Measurements from ENCODE around the gene GDF2. TPM values are rescaled to one million over a fixed set of nuclear protein-coding genes. Genes with fewer than 3 reads are reported as not detected.

Gene GDF2
- polyA plus RNA-seq, 1 donor from 2014 or later: not detected

DNA sequence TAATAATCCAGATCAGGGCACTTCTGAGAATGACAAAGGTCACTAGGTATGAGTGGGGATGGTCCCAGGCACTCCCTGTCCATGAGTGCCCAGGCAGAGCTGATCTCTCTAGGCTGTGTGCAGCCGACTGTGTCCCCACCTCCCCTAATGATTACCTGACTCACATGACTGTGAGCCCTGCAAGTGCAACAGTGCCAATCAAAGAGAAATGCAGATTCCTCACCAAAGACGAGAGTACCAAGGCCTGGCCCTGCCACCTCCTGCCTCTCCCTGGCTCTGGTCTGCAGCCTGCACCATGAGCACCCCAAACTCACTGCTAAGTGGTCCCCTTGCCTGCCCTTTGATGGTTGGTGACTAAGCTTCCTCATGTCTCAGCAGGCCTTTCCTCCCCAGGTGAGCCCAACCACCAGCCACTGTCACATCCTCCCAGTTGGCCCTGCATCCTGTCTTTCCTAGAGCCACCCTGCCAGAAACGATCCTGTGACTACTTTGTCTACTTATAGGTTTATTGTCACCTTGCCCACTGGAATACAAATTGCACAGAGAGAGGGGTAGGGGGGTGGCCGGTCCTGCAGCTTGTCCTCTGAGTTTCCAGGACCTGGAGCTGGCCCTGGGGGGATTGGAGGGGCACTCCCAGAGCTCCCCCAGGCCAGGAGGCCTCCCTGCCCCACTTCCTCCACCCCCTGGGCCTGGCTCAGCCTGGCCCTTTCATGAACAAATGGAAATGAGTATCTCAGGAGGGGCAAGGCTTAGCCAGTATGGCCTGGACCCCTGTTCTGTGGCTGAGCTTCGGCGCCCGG is 44.7 kb upstream of the GDF2 start:
- H3K79me2 ChIP-seq (replicated peaks; ENCODE audit: insufficient read depth, low read length): no peaks in the 10 kb centered on the region
- no peak overlapping the region for H3K9ac ChIP-seq (ENCODE audit: low read length)
- H3K36me3 ChIP-seq (ENCODE audit: insufficient read depth, low read length): no peaks in the 10 kb centered on the region
- no peak overlapping the region for H2AFZ ChIP-seq (ENCODE audit: low read depth, low read length)
- H3K4me2 ChIP-seq (ENCODE audit: low read length): no peak overlapping the region
- H3K9me3 ChIP-seq (ENCODE audit: low read length): peaks cover 5% of the 10 kb centered on the region
- no peak overlapping the region for H3K27ac ChIP-seq (ENCODE audit: low read length)
- H3K4me3 ChIP-seq (ENCODE audit: low read length): no peak overlapping the region
- no peaks in the 10 kb centered on the region for H3F3A ChIP-seq (ENCODE audit: insufficient read depth, low read length, poor library complexity, severe bottlenecking)
- H3K9me2 ChIP-seq (ENCODE audit: insufficient read depth, low read length): no peaks in the 10 kb centered on the region
- no peaks in the 10 kb centered on the region for H4K20me1 ChIP-seq (ENCODE audit: insufficient read depth)
- TF ChIP-seq, protein P1, sequence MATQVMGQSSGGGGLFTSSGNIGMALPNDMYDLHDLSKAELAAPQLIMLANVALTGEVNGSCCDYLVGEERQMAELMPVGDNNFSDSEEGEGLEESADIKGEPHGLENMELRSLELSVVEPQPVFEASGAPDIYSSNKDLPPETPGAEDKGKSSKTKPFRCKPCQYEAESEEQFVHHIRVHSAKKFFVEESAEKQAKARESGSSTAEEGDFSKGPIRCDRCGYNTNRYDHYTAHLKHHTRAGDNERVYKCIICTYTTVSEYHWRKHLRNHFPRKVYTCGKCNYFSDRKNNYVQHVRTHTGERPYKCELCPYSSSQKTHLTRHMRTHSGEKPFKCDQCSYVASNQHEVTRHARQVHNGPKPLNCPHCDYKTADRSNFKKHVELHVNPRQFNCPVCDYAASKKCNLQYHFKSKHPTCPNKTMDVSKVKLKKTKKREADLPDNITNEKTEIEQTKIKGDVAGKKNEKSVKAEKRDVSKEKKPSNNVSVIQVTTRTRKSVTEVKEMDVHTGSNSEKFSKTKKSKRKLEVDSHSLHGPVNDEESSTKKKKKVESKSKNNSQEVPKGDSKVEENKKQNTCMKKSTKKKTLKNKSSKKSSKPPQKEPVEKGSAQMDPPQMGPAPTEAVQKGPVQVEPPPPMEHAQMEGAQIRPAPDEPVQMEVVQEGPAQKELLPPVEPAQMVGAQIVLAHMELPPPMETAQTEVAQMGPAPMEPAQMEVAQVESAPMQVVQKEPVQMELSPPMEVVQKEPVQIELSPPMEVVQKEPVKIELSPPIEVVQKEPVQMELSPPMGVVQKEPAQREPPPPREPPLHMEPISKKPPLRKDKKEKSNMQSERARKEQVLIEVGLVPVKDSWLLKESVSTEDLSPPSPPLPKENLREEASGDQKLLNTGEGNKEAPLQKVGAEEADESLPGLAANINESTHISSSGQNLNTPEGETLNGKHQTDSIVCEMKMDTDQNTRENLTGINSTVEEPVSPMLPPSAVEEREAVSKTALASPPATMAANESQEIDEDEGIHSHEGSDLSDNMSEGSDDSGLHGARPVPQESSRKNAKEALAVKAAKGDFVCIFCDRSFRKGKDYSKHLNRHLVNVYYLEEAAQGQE (IDR thresholded peaks at IDR 0.05; ENCODE audit: borderline replicate concordance): no peak
- TF ChIP-seq RAD21 (conservative IDR thresholded peaks at IDR 0.05) (no peak), EP300 (conservative IDR thresholded peaks at IDR 0.05; ENCODE audit: poor library complexity, severe bottlenecking) (no peak), MXI1 (conservative IDR thresholded peaks at IDR 0.05; ENCODE audit: poor library complexity, severe bottlenecking) (no peak), POLR2AphosphoS5 (IDR thresholded peaks at IDR 0.05) (no peak), EZH2 (IDR thresholded peaks at IDR 0.05; ENCODE audit: borderline replicate concordance, insufficient read depth, low read length, poor library complexity, severe bottlenecking) (no peak), TAF1 (IDR thresholded peaks at IDR 0.05; ENCODE audit: low read depth) (no peak), SMC3 (conservative IDR thresholded peaks at IDR 0.05; ENCODE audit: poor library complexity) (no peak)
- TF ChIP-seq, protein P2, sequence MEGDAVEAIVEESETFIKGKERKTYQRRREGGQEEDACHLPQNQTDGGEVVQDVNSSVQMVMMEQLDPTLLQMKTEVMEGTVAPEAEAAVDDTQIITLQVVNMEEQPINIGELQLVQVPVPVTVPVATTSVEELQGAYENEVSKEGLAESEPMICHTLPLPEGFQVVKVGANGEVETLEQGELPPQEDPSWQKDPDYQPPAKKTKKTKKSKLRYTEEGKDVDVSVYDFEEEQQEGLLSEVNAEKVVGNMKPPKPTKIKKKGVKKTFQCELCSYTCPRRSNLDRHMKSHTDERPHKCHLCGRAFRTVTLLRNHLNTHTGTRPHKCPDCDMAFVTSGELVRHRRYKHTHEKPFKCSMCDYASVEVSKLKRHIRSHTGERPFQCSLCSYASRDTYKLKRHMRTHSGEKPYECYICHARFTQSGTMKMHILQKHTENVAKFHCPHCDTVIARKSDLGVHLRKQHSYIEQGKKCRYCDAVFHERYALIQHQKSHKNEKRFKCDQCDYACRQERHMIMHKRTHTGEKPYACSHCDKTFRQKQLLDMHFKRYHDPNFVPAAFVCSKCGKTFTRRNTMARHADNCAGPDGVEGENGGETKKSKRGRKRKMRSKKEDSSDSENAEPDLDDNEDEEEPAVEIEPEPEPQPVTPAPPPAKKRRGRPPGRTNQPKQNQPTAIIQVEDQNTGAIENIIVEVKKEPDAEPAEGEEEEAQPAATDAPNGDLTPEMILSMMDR (IDR thresholded peaks at IDR 0.05; ENCODE audit: poor library complexity, severe bottlenecking): no peak
- H3K27me3 ChIP-seq (ENCODE audit: insufficient read depth, low read depth, low read length): no peaks in the 10 kb centered on the region

DNA sequence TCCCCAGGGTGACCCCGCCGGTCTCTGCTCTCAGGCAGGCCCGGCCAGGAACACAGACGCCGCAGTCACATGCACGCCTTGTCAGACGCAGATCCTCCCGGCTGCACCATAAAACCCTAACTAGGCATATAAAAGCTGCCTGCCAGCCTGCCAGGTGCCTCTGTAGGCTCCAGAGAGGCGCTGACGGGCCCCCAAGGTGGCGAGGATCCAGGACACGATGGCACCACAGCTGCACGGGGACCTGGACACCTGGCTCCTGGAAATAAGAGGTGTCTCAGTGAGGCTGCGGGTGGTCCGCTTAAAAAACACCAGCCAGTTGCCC is 44.1 kb upstream of the GDF2 start:
- Histone ChIP-seq H3K4me2 (ENCODE audit: low read length) (no peak overlapping the region), H3K36me3 (ENCODE audit: insufficient read depth, low read length) (no peaks in the 10 kb centered on the region), H2AFZ (ENCODE audit: low read depth, low read length) (no peak overlapping the region), H3K9ac (ENCODE audit: low read length) (no peak overlapping the region), H3F3A (ENCODE audit: insufficient read depth, low read length, poor library complexity, severe bottlenecking) (no peaks in the 10 kb centered on the region), H3K9me2 (ENCODE audit: insufficient read depth, low read length) (no peaks in the 10 kb centered on the region), H3K4me3 (ENCODE audit: low read length) (no peak overlapping the region), H3K9me3 (ENCODE audit: low read length) (peaks cover 5% of the 10 kb centered on the region), H3K27me3 (ENCODE audit: insufficient read depth, low read depth, low read length) (no peaks in the 10 kb centered on the region), H3K27ac (ENCODE audit: low read length) (no peak overlapping the region), H4K20me1 (ENCODE audit: insufficient read depth) (no peaks in the 10 kb centered on the region), H3K79me2 (replicated peaks; ENCODE audit: insufficient read depth, low read length) (no peaks in the 10 kb centered on the region)
- TF ChIP-seq EP300 (conservative IDR thresholded peaks at IDR 0.05; ENCODE audit: poor library complexity, severe bottlenecking) (no peak), EZH2 (IDR thresholded peaks at IDR 0.05; ENCODE audit: borderline replicate concordance, insufficient read depth, low read length, poor library complexity, severe bottlenecking) (no peak), MXI1 (conservative IDR thresholded peaks at IDR 0.05; ENCODE audit: poor library complexity, severe bottlenecking) (no peak), SMC3 (conservative IDR thresholded peaks at IDR 0.05; ENCODE audit: poor library complexity) (no peak), RAD21 (conservative IDR thresholded peaks at IDR 0.05) (no peak), TAF1 (IDR thresholded peaks at IDR 0.05; ENCODE audit: low read depth) (no peak), POLR2AphosphoS5 (IDR thresholded peaks at IDR 0.05) (no peak)
- TF ChIP-seq, protein P2 (IDR thresholded peaks at IDR 0.05; ENCODE audit: poor library complexity, severe bottlenecking): no peak
- TF ChIP-seq, protein P1 (IDR thresholded peaks at IDR 0.05; ENCODE audit: borderline replicate concordance): no peak

Measured in neural cell (in vitro differentiated cells).